Liver (tissue), 9 donors: ENCODE measurements around the gene RELA. TPM values are rescaled to one million over a fixed set of nuclear protein-coding genes. Genes with fewer than 3 reads are reported as not detected.

Experiments
- DNase-seq: peaks from one replicate; pipeline ENCODE4 v3.0.0-alpha.2; 2017; ENCODE audit warnings: low spot score
- H3K27ac ChIP-seq, 2 donors: one replicate each; pipeline ENCODE4 v1.7.0; 2013; ENCODE audit warnings: inconsistent platforms in 2 of 2, low read length in 2 of 2, control low read depth in 1 of 2, low read depth in 1 of 2, mild to moderate bottlenecking in 1 of 2
- H3K27me3 ChIP-seq, 4 donors: one replicate each; pipeline versions ENCODE4 v1.6.1 to v1.7.0; 2013; ENCODE audit warnings: low read length in 3 of 4, inconsistent platforms in 1 of 4, mild to moderate bottlenecking in 1 of 4, moderate library complexity in 1 of 4; ENCODE audit not compliant: control insufficient read depth in 4 of 4, insufficient read depth in 4 of 4
- H3K36me3 ChIP-seq, 4 donors: one replicate each; pipeline versions ENCODE4 v1.6.1 to v1.7.0; 2013; ENCODE audit warnings: low read length in 3 of 4, mild to moderate bottlenecking in 3 of 4, low read depth in 1 of 4, moderate library complexity in 1 of 4; ENCODE audit not compliant: control insufficient read depth in 4 of 4, insufficient read depth in 3 of 4
- H3K4me1 ChIP-seq, 4 donors: one replicate each; pipeline versions ENCODE4 v1.6.1 to v1.7.0; 2013; ENCODE audit warnings: low read length in 3 of 4, mild to moderate bottlenecking in 3 of 4, moderate library complexity in 1 of 4; ENCODE audit not compliant: control insufficient read depth in 4 of 4, insufficient read depth in 4 of 4
- H3K4me3 ChIP-seq, 3 donors: one replicate each; pipeline versions ENCODE4 v1.6.1 to v1.7.0; 2013; ENCODE audit warnings: low read length in 3 of 3, control low read depth in 1 of 3, low read depth in 1 of 3, mild to moderate bottlenecking in 1 of 3
- H3K9ac ChIP-seq, 2 donors: one replicate each; pipeline ENCODE4 v1.7.0; 2013; ENCODE audit warnings: low read length in 2 of 2, mild to moderate bottlenecking in 2 of 2, moderate library complexity in 2 of 2, control low read depth in 1 of 2, low read depth in 1 of 2
- H3K9me3 ChIP-seq, 4 donors: one replicate each; pipeline versions ENCODE4 v1.6.1 to v1.7.0; 2013; ENCODE audit warnings: low read length in 3 of 4; ENCODE audit not compliant: control insufficient read depth in 4 of 4
- ATF3 ChIP-seq: IDR thresholded peaks from 2 replicates; pipeline ENCODE4 v1.6.1; 2016; ENCODE audit warnings: antibody characterized with exemption
- EGR1 ChIP-seq, 2 donors: IDR thresholded peaks; 2 replicates each; pipeline ENCODE4 v1.6.1; 2016 to 2018; ENCODE audit warnings: antibody characterized with exemption in 2 of 2, low read depth in 2 of 2
- FOXA1 ChIP-seq: IDR thresholded peaks from 2 replicates; pipeline ENCODE4 v1.6.1; 2016; ENCODE audit warnings: antibody characterized with exemption
- FOXA2 ChIP-seq: IDR thresholded peaks from 2 replicates; pipeline ENCODE4 v1.6.1; 2016; ENCODE audit warnings: antibody characterized with exemption
- GABPA ChIP-seq, 2 donors: IDR thresholded peaks in 1 of 2; conservative IDR thresholded peaks in 1 of 2; 2 replicates each; pipeline ENCODE4 v1.6.1; 2016; ENCODE audit warnings: antibody characterized with exemption in 2 of 2, mild to moderate bottlenecking in 1 of 2, moderate library complexity in 1 of 2
- HNF4A ChIP-seq, 2 donors: conservative IDR thresholded peaks; 2 replicates each; pipeline ENCODE4 v1.6.1; 2016; ENCODE audit warnings: antibody characterized with exemption in 2 of 2, mild to moderate bottlenecking in 2 of 2
- HNF4G ChIP-seq: IDR thresholded peaks from 2 replicates; pipeline ENCODE4 v1.6.1; 2016; ENCODE audit warnings: antibody characterized with exemption
- JUND ChIP-seq, 2 donors: IDR thresholded peaks; 2 replicates each; pipeline ENCODE4 v1.6.1; 2016; ENCODE audit warnings: antibody characterized with exemption in 2 of 2
- NR2F2 ChIP-seq: IDR thresholded peaks from 2 replicates; pipeline ENCODE4 v1.6.1; 2016; ENCODE audit warnings: antibody characterized with exemption
- REST ChIP-seq: IDR thresholded peaks from 2 replicates; pipeline ENCODE4 v1.6.1; 2016; ENCODE audit warnings: antibody characterized with exemption, mild to moderate bottlenecking
- RXRA ChIP-seq, 2 donors: IDR thresholded peaks; 2 replicates each; pipeline ENCODE4 v1.6.1; 2017 to 2018; ENCODE audit warnings: antibody characterized with exemption in 2 of 2, mild to moderate bottlenecking in 1 of 2
- SP1 ChIP-seq: IDR thresholded peaks from 2 replicates; pipeline ENCODE4 v1.6.1; 2018; ENCODE audit warnings: antibody characterized with exemption, mild to moderate bottlenecking
- TAF1 ChIP-seq: conservative IDR thresholded peaks from 2 replicates; pipeline ENCODE4 v1.6.1; 2016; ENCODE audit warnings: antibody characterized with exemption, mild to moderate bottlenecking
- YY1 ChIP-seq: IDR thresholded peaks from 2 replicates; pipeline ENCODE4 v1.6.1; 2016; ENCODE audit warnings: antibody characterized with exemption, mild to moderate bottlenecking
- WGBS: extraction: QIAGEN DNeasy Blood & Tissue Kit; methylation state at CpG from one replicate; pipeline ENCODE4 v1.1.7; 2013; 5-methylcytosine and 5-hydroxymethylcytosine counted together
- polyA plus RNA-seq, 2 donors: library from polyadenylated mRNA; stranded (reverse) in 1 of 2; unstranded in 1 of 2; fragments of 200-250 nt in 1 of 2; fragments of >200 nt in 1 of 2; fragmentation: Nextera tagmentation in 1 of 2; extraction: Ambion mirVana in 1 of 2; gene quantifications; one replicate each; pipeline versions ENCODE4 v1.2.1 to v1.2.3, GENCODE V29; 2013 to 2015
- total RNA-seq, 2 donors: library from RNA; depleted of rRNA; stranded (reverse); fragments of >200 nt; gene quantifications; one replicate each; pipeline ENCODE4 v1.2.3, GENCODE V29; 2014
- TF ChIP-seq, protein P1 (sequence below): fragments of 150-350 bp; IDR thresholded peaks from 2 replicates; pipeline ENCODE4 v1.5.1; 2017; ENCODE audit warnings: improper control_type of control experiment, low read depth, low read length; ENCODE audit not compliant: missing input control
- TF ChIP-seq, protein P2 (sequence below): IDR thresholded peaks from 2 replicates; pipeline ENCODE4 v1.6.1; 2016; ENCODE audit warnings: antibody characterized with exemption
- donor health status: healthy.
- donor health status: healthy.
- donor health status: healthy.
- donor health status: healthy.
- donor health status: healthy.

Gene RELA
- total and polyA plus RNA-seq, 4 donors: 11.1 to 30.7 (median 22.0) TPM

DNA sequence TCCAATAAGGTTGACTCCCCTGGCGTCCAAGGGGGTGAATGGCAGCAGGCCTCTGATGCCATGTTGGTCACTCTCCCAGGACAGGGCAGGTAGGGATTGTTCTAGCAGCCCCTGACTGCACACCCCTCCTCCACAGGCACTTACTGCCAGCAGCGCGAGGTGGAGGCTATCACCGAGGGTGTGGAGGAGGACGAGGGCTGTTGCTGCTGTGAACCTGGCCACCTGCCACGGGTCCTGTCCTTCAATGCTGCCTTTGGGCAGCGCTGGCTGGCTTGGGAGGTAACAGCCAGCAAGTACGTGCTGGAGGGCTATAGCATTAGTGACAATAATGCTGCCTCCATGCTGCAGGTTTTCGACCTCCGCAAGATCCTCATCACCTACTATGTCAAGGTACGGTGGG lies 32.5 kb downstream of the RELA start:
- Histone ChIP-seq H3K27ac (no peak overlapping the region), H3K27me3 (no peaks in the 10 kb centered on the region), H3K9ac (no peak overlapping the region), H3K9me3 (no peaks in the 10 kb centered on the region), H3K4me3 (no peak overlapping the region), H3K36me3 (peaks cover 17 to 70% (median 20%) of the 10 kb centered on the region in 4 donors), H3K4me1 (peaks cover 0 to 16% (median 9%) of the 10 kb centered on the region in 4 donors)
- TF ChIP-seq, protein P1, sequence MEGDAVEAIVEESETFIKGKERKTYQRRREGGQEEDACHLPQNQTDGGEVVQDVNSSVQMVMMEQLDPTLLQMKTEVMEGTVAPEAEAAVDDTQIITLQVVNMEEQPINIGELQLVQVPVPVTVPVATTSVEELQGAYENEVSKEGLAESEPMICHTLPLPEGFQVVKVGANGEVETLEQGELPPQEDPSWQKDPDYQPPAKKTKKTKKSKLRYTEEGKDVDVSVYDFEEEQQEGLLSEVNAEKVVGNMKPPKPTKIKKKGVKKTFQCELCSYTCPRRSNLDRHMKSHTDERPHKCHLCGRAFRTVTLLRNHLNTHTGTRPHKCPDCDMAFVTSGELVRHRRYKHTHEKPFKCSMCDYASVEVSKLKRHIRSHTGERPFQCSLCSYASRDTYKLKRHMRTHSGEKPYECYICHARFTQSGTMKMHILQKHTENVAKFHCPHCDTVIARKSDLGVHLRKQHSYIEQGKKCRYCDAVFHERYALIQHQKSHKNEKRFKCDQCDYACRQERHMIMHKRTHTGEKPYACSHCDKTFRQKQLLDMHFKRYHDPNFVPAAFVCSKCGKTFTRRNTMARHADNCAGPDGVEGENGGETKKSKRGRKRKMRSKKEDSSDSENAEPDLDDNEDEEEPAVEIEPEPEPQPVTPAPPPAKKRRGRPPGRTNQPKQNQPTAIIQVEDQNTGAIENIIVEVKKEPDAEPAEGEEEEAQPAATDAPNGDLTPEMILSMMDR: no peak
- TF ChIP-seq HNF4A (conservative IDR thresholded peaks at IDR 0.05) (no peak), ATF3 (no peak), FOXA2 (no peak)
- no peak for DNase-seq
- WGBS: 92% methylated on average over 11 of the region's 11 CpGs

- DNase-seq: no peak
- H3K9ac ChIP-seq: no peak overlapping the region
- no peaks in the 10 kb centered on the region for H3K9me3 ChIP-seq
- peaks cover 0 to 16% (median 9%) of the 10 kb centered on the region in 4 donors for H3K4me1 ChIP-seq
- H3K27me3 ChIP-seq: no peaks in the 10 kb centered on the region
- 98% methylated on average over 14 of the region's 14 CpGs for WGBS
- no peak overlapping the region for H3K4me3 ChIP-seq
- H3K36me3 ChIP-seq: peaks cover 17 to 70% (median 21%) of the 10 kb centered on the region in 4 donors
- TF ChIP-seq EGR1 (IDR thresholded peaks at IDR 0.05; ENCODE audit: low read depth in 2 of 2) (no peak), FOXA1 (no peak), FOXA2 (no peak), HNF4A (conservative IDR thresholded peaks at IDR 0.05) (no peak), GABPA (IDR thresholded peaks at IDR 0.05 in 1 of 2, conservative IDR thresholded peaks at IDR 0.05 in 1 of 2) (no peak), SP1 (no peak), NR2F2 (no peak), RXRA (IDR thresholded peaks at IDR 0.05) (no peak), TAF1 (no peak), HNF4G (no peak), REST (no peak), YY1 (no peak), JUND (IDR thresholded peaks at IDR 0.05) (no peak), ATF3 (no peak)
- TF ChIP-seq, protein P1: no peak
- TF ChIP-seq, protein P2, sequence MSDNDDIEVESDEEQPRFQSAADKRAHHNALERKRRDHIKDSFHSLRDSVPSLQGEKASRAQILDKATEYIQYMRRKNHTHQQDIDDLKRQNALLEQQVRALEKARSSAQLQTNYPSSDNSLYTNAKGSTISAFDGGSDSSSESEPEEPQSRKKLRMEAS: no peak
- no peak overlapping the region for H3K27ac ChIP-seq
Observed at GRCh38 chr11:65629579-65629978, 33.1 kb downstream of the RELA start.
